ENCODE results near the gene BLOC1S1. TPM values are rescaled to one million over a fixed set of nuclear protein-coding genes. Genes with fewer than 3 reads are reported as not detected.
"Not testable (repeated sequence)": the region's sequence is repeated elsewhere in the genome, so short reads cannot be mapped to it uniquely, and the experiment has no call there.

Gene BLOC1S1
- total RNA-seq, 1 donor from 2014 or later: 109 TPM

DNA sequence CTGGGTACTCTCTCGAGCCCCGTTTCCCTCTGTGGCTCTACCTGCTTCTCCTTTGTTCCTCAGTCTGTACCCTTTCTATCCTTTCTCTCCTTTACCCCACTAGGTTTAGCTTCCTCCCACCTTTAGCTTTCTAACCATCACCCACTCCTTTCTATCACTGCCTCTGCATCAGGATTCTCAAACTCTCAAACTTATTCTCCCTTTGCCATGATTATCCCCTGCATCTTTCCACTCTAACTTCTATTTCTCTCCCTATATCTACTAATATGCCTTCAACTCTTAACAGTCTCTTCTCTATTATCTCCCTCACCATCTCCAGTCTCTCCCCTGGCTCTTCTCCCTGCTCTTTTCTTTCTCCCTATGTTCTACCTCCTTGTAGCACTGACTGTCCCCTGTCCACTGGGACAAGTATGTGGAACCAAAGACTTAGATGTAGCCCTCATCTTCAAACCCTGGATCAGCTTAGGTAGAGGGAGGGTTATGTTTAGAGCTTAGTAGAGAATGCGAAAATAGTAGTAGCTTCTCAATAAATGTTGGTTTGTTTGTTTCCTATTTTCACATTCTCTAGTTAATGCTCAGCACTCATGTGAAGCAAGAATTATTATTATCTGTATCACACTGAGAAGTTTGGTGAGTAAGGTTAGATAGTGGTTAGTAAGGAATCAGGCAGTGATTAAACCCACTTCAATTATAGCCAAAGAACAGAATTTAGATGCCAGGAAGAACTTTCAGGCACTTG is 30.5 kb downstream of the BLOC1S1 start:
- ATAC-seq: no peak

DNA sequence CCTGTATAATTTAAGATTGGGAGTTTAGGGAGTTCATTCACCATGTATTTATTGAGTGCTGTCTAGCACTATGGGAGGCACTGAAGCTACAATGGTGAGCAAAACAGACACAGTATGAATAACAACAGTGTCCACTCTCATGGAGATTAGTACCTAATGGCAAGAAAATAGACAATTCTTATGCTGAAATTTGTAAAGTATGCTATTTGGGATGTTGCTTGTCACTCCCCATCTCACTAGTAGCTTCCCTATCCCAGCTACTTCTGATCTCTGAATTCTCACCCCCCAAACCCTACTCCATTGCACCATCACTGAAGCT is 31.0 kb downstream of the BLOC1S1 start:
- ATAC-seq: no peak

DNA sequence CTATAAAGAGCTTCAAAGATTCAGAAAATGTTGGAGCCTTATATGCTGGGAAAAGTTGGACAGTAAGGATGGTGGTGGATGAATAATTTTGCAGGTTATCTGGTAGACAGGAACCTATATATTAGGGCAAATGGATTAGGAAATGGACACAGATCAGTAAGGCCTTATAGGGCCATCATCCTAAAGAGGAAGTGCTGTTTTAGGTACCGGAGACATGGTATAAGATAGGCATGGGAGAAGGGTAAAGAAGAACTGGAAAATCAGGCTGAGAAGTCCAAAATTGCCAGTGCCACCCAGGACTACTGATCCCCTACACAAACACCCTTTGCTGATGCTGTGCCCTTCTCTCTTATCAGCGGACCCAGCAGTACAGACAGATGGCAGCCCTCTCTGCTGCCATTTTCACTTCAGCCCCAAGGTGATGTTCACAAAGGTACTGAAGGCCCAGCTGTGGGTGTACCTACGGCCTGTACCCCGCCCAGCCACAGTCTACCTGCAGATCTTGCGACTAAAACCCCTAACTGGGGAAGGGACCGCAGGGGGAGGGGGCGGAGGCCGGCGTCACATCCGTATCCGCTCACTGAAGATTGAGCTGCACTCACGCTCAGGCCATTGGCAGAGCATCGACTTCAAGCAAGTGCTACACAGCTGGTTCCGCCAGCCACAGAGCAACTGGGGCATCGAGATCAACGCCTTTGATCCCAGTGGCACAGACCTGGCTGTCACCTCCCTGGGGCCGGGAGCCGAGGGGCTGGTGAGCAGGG is 32.6 kb downstream of the BLOC1S1 start:
- ATAC-seq: no peak

DNA sequence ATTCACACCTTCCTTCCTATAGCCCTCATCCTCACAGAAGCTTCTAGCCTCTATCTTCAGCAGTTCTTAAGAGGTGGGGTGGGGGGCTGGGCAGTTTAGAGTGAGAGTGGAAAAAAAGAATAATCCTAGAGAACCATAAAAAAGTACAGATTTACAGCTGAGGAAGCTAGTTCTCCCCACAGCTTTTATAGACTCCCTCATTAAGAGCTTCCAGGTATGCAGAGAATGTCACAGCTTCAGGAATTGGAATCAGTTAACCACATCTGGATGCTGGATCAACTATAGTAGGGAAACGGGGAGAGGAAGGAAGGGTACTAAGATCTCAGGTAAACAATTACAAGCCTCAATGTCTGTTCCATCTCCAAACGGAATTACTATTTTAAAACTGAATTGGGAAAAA is 39.4 kb downstream of the BLOC1S1 start:
- ATAC-seq: no peak

DNA sequence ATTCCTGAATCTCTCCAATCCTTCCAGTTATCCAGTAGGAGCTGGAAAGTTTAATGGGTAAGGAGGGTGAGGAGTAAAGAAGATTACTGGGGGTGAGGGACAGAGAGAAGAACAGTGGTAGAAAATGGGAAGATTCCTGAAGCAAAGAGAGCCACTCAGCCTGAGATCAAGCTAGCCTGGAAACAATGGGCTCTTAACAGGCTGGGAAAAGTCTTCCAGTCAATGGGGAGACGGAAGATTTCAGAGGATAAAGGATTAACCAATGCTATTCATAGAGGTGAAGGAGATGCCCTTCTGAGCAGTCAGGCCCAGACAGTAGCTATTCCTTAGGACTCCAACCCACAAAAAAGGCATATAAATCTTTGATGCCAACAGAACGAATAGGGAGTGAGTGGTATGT is 41.9 kb downstream of the BLOC1S1 start:
- ATAC-seq: no peak

DNA sequence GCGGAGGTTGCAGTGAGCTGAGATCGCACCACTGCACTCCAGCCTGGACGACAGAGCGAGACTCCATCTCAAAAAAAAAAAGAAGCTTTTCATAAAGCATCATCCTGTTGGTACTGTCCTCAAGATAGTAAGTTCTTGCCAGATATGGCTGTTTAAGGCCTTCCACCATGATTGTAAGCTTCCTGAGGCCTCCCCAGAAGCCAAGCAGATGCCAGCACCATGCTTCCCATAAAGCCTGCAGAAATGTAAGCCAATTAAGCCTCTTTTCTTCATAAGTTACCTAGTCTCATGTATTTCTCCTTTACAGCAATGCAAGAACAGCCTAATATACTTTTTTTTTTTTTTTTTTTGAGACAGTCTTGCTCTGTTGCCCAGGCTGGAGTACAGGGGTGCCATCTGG is 42.7 kb downstream of the BLOC1S1 start:
- not testable (repeated sequence) for ATAC-seq

DNA sequence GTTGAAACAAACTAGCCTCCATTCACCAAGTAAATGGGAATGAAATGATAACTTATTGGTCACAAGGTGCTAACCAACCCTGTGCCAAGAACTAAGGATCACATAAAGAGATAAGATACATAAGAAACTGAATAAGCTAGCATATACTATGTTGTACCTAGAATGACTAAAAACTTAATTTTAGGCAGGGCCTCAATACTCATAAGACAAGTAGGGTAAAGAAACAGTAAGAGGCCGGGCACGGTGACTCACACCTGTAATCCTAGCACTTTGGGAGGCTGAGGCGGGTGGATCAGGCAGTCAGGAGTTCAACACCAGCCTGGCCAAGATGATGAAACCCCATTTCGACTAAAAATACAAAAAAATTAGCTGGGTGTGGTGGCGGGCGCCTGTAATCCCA is 44.8 kb downstream of the BLOC1S1 start:
- peak; percentile 37 for ATAC-seq

DNA sequence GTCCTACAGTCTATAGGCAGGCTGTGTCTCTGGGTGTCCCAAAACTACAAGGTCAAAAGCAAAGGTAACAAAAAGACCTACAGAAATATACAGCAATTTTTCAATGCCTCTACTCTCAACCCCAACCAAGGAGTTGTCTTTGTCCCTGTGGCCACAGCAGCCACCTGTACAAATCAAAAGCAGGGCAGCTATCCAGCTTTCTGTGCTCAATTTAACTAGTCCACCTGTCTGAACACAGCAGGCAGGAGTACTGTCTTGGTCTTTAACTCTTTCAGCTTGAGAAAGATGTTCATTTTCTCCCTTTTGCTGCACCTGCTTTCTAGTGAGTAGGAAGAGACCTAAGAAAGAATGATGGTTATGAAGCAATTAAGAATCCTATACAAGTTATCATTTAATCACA is 46.8 kb downstream of the BLOC1S1 start:
- no peak for ATAC-seq

DNA sequence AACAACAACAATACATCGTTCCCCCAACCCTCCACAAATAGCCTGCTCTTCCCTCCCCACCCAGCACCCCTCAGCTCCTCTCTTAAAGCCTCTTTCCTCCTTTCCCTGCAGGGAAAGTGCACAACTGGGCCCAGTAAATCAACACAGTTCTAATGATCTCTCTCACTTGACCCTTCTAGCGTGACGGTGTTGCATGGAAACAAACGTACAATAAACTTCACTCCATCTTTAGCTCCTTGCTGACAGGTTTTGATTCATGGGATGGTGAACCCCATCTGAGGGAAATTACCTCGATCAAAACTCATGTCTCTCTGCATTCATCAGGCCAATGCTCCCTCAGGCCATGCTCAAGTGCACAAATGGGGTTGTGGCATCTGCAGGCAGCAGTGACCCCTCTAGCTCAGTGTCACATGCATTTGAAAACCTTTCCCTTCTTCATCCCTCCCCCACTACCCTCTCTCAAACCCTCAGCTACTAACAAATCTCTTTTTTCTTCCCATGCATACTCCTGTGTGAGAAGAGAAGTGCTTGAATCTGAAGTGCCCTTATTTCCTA is 50.0 kb downstream of the BLOC1S1 start:
- ATAC-seq: no peak

DNA sequence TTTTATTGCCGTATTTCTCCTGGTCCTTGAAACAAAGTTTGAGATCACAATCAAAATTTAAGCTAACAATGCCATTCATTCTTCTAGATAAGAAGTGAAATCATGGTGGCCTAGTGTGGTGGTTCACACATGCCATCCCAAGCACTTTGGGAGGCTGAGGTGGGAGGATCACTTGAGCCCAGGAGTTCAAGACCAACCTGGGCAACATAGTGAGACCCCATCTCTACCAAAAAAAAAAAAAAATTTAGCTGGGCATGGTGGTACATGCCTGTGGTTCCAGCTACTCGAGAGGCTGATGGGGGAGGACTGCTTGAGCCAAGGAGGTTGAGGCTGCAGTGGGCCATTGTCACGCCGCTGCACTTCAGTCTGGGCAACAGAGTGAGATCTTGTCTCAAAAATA is 51.3 kb downstream of the BLOC1S1 start:
- no peak for ATAC-seq

Other genes starting within 250 kb of the BLOC1S1 start
- not detected for gene OR6C70, start 245.9 kb upstream of the BLOC1S1 start, total RNA-seq
- gene OR6C68, start 223.7 kb upstream of the BLOC1S1 start, total RNA-seq: not detected
- not detected for gene OR6C4, start 166.4 kb upstream of the BLOC1S1 start, total RNA-seq
- gene OR2AP1, start 143.6 kb upstream of the BLOC1S1 start, total RNA-seq: not detected
- gene OR10P1, start 79.2 kb upstream of the BLOC1S1 start, total RNA-seq: not detected
- 6.7 TPM for gene ITGA7, start 8.1 kb upstream of the BLOC1S1 start, total RNA-seq
- 0.92 TPM for gene RDH5, start 4.3 kb downstream of the BLOC1S1 start, total RNA-seq
- gene CD63, start 13.0 kb downstream of the BLOC1S1 start, total RNA-seq: 253 TPM
- 1.2 TPM for gene GDF11, start 27.1 kb downstream of the BLOC1S1 start, total RNA-seq
- 47.6 TPM for gene SARNP, start 101.7 kb downstream of the BLOC1S1 start, total RNA-seq
- 64.2 TPM for gene ORMDL2, start 102.0 kb downstream of the BLOC1S1 start, total RNA-seq
- 15.3 TPM for gene DNAJC14, start 113.5 kb downstream of the BLOC1S1 start, total RNA-seq
- gene MMP19, start 126.9 kb downstream of the BLOC1S1 start, total RNA-seq: 0.60 TPM
- 66.9 TPM for gene PYM1, start 211.8 kb downstream of the BLOC1S1 start, total RNA-seq
- gene DGKA, start 215.1 kb downstream of the BLOC1S1 start, total RNA-seq: 170 TPM
- 0.52 TPM for gene PMEL, start 250.0 kb downstream of the BLOC1S1 start, total RNA-seq

Measured in esophagus mucosa (tissue), 1 donor.